GM12801 (cell line): ENCODE results near the gene ZNF728.

Source experiments
- CTCF ChIP-seq: IDR thresholded peaks from one replicate; pipeline ENCODE4 v1.5.1; 2011; ENCODE audit warnings: control low read depth; ENCODE audit not compliant: insufficient read length; ENCODE audit errors: extremely low read depth

ZNF728 gene

DNA sequence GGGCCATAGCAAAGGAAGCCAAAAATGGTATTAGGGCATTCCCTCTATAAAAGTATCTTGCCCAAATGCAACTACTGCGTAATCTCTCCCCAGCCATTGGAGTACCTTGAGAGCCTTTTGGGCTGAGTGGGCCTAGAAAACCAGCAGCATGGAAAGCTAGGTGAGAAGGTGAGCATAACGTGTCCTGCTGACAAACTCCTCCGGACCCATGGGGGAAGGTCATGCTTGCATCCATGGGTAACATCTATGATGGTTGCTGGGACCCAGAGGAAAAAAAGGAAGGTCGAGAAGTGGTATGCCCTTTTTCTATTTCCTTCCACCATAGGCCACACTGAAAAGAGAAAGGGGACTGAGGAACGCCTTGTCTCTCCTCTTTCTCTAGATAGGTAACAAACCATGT lies 57.4 kb downstream of the ZNF728 start:
- no peak for TF ChIP-seq CTCF

- no peak for TF ChIP-seq CTCF
Observed at GRCh38 chr19:22935151-22935550, 67.8 kb downstream of the ZNF728 start.
